Astrocyte (in vitro differentiated cells and primary cell): ENCODE measurements around the gene SRP9. TPM values are rescaled to one million over a fixed set of nuclear protein-coding genes. Genes with fewer than 3 reads are reported as not detected.

Experiments
- DNase-seq: peaks from one replicate; pipeline ENCODE4 v3.0.0-alpha.2; 2010; ENCODE audit warnings: low read depth
- FAIRE-seq: peaks from 2 replicates; lab custom pipeline; 2011; peaks lifted over from hg19 to GRCh38; lab: Jason Lieb, UNC
- H2AFZ ChIP-seq: 2 replicates; pipeline ENCODE4 v1.6.0; 2012; ENCODE audit warnings: low read depth, low read length, inconsistent platforms
- H3K27ac ChIP-seq: 2 replicates; pipeline ENCODE4 v1.5.1; 2011; ENCODE audit warnings: low read depth, low read length, inconsistent platforms
- H3K27me3 ChIP-seq: 2 replicates; pipeline ENCODE4 v1.6.0; 2011; ENCODE audit warnings: low read length, inconsistent platforms; ENCODE audit not compliant: insufficient read depth
- H3K36me3 ChIP-seq: 2 replicates; pipeline ENCODE4 v1.5.1; 2011; ENCODE audit warnings: low read length, inconsistent platforms; ENCODE audit not compliant: insufficient read depth
- H3K4me1 ChIP-seq: 2 replicates; pipeline ENCODE4 v1.5.1; 2011; ENCODE audit warnings: low read length, inconsistent platforms; ENCODE audit not compliant: insufficient read depth
- H3K4me2 ChIP-seq: 2 replicates; pipeline ENCODE4 v1.6.0; 2012; ENCODE audit warnings: low read length, inconsistent platforms
- H3K4me3 ChIP-seq: 2 replicates; pipeline ENCODE4 v1.5.1; 2011; ENCODE audit warnings: low read depth, mild to moderate bottlenecking, low read length, inconsistent platforms; ENCODE audit not compliant: insufficient read depth
- H3K79me2 ChIP-seq: 2 replicates; pipeline ENCODE4 v1.6.0; 2012; ENCODE audit warnings: mild to moderate bottlenecking, low read length, inconsistent platforms; ENCODE audit not compliant: insufficient read depth
- H3K9ac ChIP-seq: 2 replicates; pipeline ENCODE4 v1.6.0; 2012; ENCODE audit warnings: mild to moderate bottlenecking, low read length, inconsistent platforms
- H3K9me3 ChIP-seq: 2 replicates; pipeline ENCODE4 v1.5.1; 2012; ENCODE audit warnings: low read depth, mild to moderate bottlenecking, low read length, inconsistent platforms; ENCODE audit not compliant: insufficient read depth
- H4K20me1 ChIP-seq: 2 replicates; pipeline ENCODE4 v1.6.0; 2012; ENCODE audit warnings: low read length, inconsistent platforms; ENCODE audit not compliant: insufficient read depth
- H3K27ac Mint-ChIP-seq: one replicate; pipeline ENCODE4 v1.8.0; 2021; ENCODE audit warnings: mild to moderate bottlenecking, mixed read lengths; ENCODE audit not compliant: unreplicated experiment
- H3K27me3 Mint-ChIP-seq: one replicate; pipeline ENCODE4 v1.8.0; 2021; ENCODE audit warnings: low read depth, mixed read lengths; ENCODE audit not compliant: unreplicated experiment
- H3K36me3 Mint-ChIP-seq: one replicate; pipeline ENCODE4 v1.8.0; 2021; ENCODE audit warnings: low read depth, mixed read lengths; ENCODE audit not compliant: unreplicated experiment
- H3K4me1 Mint-ChIP-seq: one replicate; pipeline ENCODE4 v1.8.0; 2021; ENCODE audit warnings: low read depth, mixed read lengths; ENCODE audit not compliant: unreplicated experiment
- H3K4me3 Mint-ChIP-seq: one replicate; pipeline ENCODE4 v1.8.0; 2021; ENCODE audit warnings: mild to moderate bottlenecking, moderate library complexity, mixed read lengths; ENCODE audit not compliant: unreplicated experiment
- H3K9me3 Mint-ChIP-seq: one replicate; pipeline ENCODE4 v1.8.0; 2021; ENCODE audit warnings: mild to moderate bottlenecking, mixed read lengths; ENCODE audit not compliant: unreplicated experiment
- CTCF ChIP-seq: IDR thresholded peaks from 2 replicates; pipeline ENCODE4 v1.5.1; 2011; ENCODE audit warnings: low read depth, mild to moderate bottlenecking, inconsistent platforms, low read length, moderate library complexity; ENCODE audit not compliant: insufficient read depth
- EZH2 ChIP-seq: IDR thresholded peaks from 2 replicates; pipeline ENCODE4 v1.6.1; 2012; ENCODE audit warnings: mild to moderate bottlenecking, low read length, inconsistent platforms; ENCODE audit not compliant: insufficient read depth
- total RNA-seq: library from RNA; stranded (reverse); gene quantifications from 2 replicates; pipeline ENCODE4 v1.2.1, GENCODE V29; 2021

The SRP9 gene
- total RNA-seq, 1 donor from 2014 or later, result 269 TPM

GRCh38 chr1:225738763-225739162 lies 38.9 kb upstream of the SRP9 start:
- H3K36me3 Mint-ChIP-seq, result peaks cover 4% of the 10 kb centered on the region
- H3K27ac Mint-ChIP-seq, result no peak overlapping the region
- H3K9ac ChIP-seq, result no peak overlapping the region
- H3K4me1 ChIP-seq, result peaks cover 26% of the 10 kb centered on the region
- H3K4me3 ChIP-seq, result no peak overlapping the region
- H2AFZ ChIP-seq, result no peak overlapping the region
- no peaks in the 10 kb centered on the region for H4K20me1 ChIP-seq
- no peak overlapping the region for H3K4me3 Mint-ChIP-seq
- H3K9me3 Mint-ChIP-seq, result no peaks in the 10 kb centered on the region
- H3K27me3 Mint-ChIP-seq, result no peaks in the 10 kb centered on the region
- H3K4me1 Mint-ChIP-seq, result peaks cover 30% of the 10 kb centered on the region
- H3K27me3 ChIP-seq, result no peaks in the 10 kb centered on the region
- DNase-seq, result no peak
- H3K27ac ChIP-seq, result no peak overlapping the region
- H3K79me2 ChIP-seq, result no peaks in the 10 kb centered on the region
- no peak for FAIRE-seq
- H3K9me3 ChIP-seq, result no peaks in the 10 kb centered on the region
- H3K4me2 ChIP-seq, result no peak overlapping the region
- no peaks in the 10 kb centered on the region for H3K36me3 ChIP-seq
- TF ChIP-seq CTCF, result no peak

GRCh38 chr1:225739542-225740107 lies 38.0 kb upstream of the SRP9 start:
- Histone ChIP-seq H3K36me3 (no peaks in the 10 kb centered on the region), H3K9ac (no peak overlapping the region), H3K27ac (no peak overlapping the region), H3K79me2 (no peaks in the 10 kb centered on the region), H3K9me3 (no peaks in the 10 kb centered on the region), H4K20me1 (no peaks in the 10 kb centered on the region), H2AFZ (no peak overlapping the region), H3K4me1 (peaks cover 26% of the 10 kb centered on the region), H3K4me2 (no peak overlapping the region), H3K27me3 (no peaks in the 10 kb centered on the region), H3K4me3 (no peak overlapping the region)
- H3K4me3 Mint-ChIP-seq, result no peak overlapping the region
- DNase-seq (no peak), FAIRE-seq (no peak)
- H3K27ac Mint-ChIP-seq, result no peak overlapping the region
- peaks cover 30% of the 10 kb centered on the region for H3K4me1 Mint-ChIP-seq
- H3K9me3 Mint-ChIP-seq, result no peaks in the 10 kb centered on the region
- TF ChIP-seq CTCF (no peak), EZH2 (no peak)
- H3K36me3 Mint-ChIP-seq, result peaks cover 4% of the 10 kb centered on the region
- no peaks in the 10 kb centered on the region for H3K27me3 Mint-ChIP-seq

GRCh38 chr1:225744745-225745144 lies 32.9 kb upstream of the SRP9 start:
- Histone ChIP-seq H3K9me3 (no peaks in the 10 kb centered on the region), H3K9ac (no peak overlapping the region), H3K4me1 (peaks cover 6% of the 10 kb centered on the region), H3K79me2 (no peaks in the 10 kb centered on the region), H3K4me3 (no peak overlapping the region), H3K27me3 (no peaks in the 10 kb centered on the region), H3K4me2 (no peak overlapping the region), H3K36me3 (no peaks in the 10 kb centered on the region), H3K27ac (no peak overlapping the region), H2AFZ (no peak overlapping the region), H4K20me1 (no peaks in the 10 kb centered on the region)
- Mint-ChIP-seq H3K36me3 (peaks cover 6% of the 10 kb centered on the region), H3K9me3 (no peaks in the 10 kb centered on the region), H3K4me3 (no peak overlapping the region), H3K27me3 (no peaks in the 10 kb centered on the region), H3K4me1 (peaks cover 15% of the 10 kb centered on the region), H3K27ac (no peak overlapping the region)
- TF ChIP-seq CTCF, result no peak
- no peak for TF ChIP-seq EZH2
- FAIRE-seq, result no peak
- DNase-seq, result no peak
